ENCODE results near the gene VIPR2.
"Not testable (repeated sequence)": the region's sequence is repeated elsewhere in the genome, so short reads cannot be mapped to it uniquely, and the experiment has no call there.

The VIPR2 gene

DNA sequence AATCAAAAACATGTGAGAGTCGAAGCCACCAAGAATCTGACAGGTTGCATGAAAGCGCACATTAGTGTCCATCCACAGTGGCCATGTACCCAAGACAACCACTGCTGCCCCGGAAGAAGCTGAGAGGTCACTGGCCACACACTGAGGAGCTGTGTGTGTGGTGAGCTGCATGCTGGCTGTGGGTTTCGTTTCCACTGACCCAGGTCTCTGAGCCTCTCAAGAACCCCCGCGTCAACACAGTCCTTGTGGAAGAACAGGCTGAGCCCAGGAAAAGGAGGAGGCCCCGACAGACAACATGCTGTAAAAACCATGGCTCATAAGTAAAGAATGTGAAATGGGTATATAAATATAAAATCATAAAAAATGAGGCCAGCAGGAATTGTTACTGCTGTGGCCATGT lies 8.2 kb downstream of the VIPR2 start:
- H3K27ac ChIP-seq = no peak overlapping the region
- no peak overlapping the region for H3K4me3 ChIP-seq (ENCODE audit: low read depth, low read length)
- no peak for DNase-seq
- no peaks in the 10 kb centered on the region for H3K27me3 ChIP-seq (ENCODE audit: insufficient read depth, low read depth, severe bottlenecking)
- no peak for TF ChIP-seq CTCF (IDR thresholded peaks at IDR 0.05; ENCODE audit: low read depth, low read length)
- no peaks in the 10 kb centered on the region for H3K9me3 ChIP-seq (ENCODE audit: severe bottlenecking)
- H3K36me3 ChIP-seq = no peaks in the 10 kb centered on the region

DNA sequence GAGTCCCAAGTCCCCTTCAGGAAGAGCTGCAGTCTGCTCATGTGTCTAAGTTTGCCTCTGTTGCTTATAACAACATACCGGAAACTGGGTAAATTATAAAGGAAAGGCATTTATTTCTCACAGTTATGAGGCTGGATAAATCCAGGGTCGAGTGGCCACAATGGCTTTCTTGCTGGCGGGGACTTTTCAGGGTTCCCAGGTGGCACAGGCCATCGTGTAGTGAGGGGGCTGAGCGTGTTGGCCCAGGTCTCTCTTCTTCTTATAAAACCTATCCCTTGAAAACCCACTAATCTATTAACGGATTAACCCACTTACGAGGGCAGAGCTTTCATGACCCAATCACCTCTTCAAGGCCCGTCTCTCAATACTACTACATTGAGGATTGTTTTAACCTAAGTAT lies 8.7 kb downstream of the VIPR2 start:
- no peak for DNase-seq
- H3K27me3 ChIP-seq (ENCODE audit: insufficient read depth, low read depth, severe bottlenecking) = no peaks in the 10 kb centered on the region
- H3K27ac ChIP-seq = no peak overlapping the region
- no peak overlapping the region for H3K4me3 ChIP-seq (ENCODE audit: low read depth, low read length)
- no peak for TF ChIP-seq CTCF (IDR thresholded peaks at IDR 0.05; ENCODE audit: low read depth, low read length)
- no peaks in the 10 kb centered on the region for H3K9me3 ChIP-seq (ENCODE audit: severe bottlenecking)
- H3K36me3 ChIP-seq = no peaks in the 10 kb centered on the region

DNA sequence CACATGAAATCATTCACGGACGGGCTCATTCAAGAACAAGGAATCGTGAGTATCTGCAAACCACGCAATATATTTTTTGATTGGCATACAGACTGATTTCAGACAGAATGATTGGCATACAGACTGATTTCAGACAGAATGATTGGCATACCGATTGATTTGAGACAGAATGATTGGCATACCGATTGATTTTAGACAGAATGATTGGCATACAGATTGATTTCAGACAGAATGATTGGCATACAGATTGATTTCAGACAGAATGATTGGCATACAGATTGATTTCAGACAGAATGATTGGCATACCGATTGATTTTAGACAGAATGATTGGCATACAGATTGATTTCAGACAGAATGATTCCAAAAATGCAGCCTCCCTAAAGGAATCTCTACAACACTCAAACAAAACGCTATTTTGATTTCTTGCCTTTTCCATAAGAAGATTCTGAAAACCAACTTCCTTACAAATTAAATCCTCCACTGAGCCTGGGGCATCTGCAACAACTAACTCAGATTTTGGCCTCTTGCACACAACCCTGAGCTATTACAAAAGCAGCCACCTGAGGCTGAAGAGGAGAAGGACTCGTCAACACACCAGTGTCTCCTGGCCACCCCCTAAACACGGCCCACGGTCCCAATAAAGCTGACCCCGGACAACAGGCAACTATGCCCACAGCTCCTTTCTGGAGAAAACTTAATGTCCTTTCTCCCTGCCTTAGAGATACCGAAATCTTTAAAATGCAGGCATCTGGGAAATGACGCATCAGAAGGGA lies 11.8 kb downstream of the VIPR2 start:
- not testable (repeated sequence) for H3K27me3 ChIP-seq (ENCODE audit: insufficient read depth, low read depth, severe bottlenecking); H3K36me3 ChIP-seq; DNase-seq; H3K4me3 ChIP-seq (ENCODE audit: low read depth, low read length); H3K9me3 ChIP-seq (ENCODE audit: severe bottlenecking); H3K27ac ChIP-seq

DNA sequence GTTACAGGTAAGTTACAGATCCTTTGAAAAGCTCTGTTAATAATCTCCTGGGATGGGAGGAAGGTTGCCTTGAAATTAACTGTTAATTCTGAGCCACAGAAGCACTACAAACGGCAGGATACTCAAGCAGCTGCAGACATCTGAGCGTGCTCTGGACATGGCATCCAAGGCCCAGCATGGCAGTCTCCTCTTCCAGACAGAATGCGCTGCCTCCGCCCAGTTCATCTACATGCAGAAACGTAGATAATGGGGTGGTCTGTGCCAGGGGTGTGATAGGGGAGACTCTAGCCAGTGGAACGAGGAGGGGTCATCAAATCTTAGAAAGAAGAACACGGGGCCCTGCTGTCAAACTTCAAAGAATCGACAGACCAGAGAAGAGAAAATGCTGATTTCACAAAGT lies 13.8 kb downstream of the VIPR2 start:
- no peaks in the 10 kb centered on the region for H3K9me3 ChIP-seq (ENCODE audit: severe bottlenecking)
- H3K4me3 ChIP-seq (ENCODE audit: low read depth, low read length) = no peak overlapping the region
- no peaks in the 10 kb centered on the region for H3K36me3 ChIP-seq
- DNase-seq = no peak
- no peak for TF ChIP-seq CTCF (IDR thresholded peaks at IDR 0.05; ENCODE audit: low read depth, low read length)
- no peak overlapping the region for H3K27ac ChIP-seq
- H3K27me3 ChIP-seq (ENCODE audit: insufficient read depth, low read depth, severe bottlenecking) = no peaks in the 10 kb centered on the region

DNA sequence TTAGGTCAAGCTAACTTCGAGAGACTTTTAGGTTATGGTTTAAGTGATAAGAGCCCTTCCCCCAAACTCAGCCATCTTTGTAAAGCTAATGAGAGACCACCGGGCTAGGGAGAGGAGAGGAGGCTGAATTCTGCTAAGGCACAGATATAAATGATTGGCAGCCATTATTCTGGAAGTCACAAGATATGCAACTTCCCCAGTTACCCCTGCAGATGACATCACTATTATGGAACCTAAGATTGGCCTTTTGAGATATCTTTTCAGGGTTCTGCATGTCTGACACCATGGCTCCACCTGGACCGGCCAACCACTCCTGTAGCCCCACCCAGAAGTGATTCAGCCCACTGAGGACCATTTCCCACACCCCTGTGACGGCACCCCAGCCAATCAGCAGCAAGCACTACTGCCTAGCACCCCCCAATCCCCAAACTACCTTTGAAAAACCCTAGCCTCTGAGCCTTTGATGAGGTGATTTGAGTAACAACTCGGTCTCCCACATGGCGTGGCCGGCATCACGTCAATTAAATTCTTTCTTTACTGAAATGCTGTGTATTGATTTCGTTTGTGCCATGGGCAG lies 14.4 kb downstream of the VIPR2 start:
- H3K27ac ChIP-seq = no peak overlapping the region
- no peaks in the 10 kb centered on the region for H3K9me3 ChIP-seq (ENCODE audit: severe bottlenecking)
- H3K4me3 ChIP-seq (ENCODE audit: low read depth, low read length) = no peak overlapping the region
- no peaks in the 10 kb centered on the region for H3K36me3 ChIP-seq
- no peak for TF ChIP-seq CTCF (IDR thresholded peaks at IDR 0.05; ENCODE audit: low read depth, low read length)
- H3K27me3 ChIP-seq (ENCODE audit: insufficient read depth, low read depth, severe bottlenecking) = no peaks in the 10 kb centered on the region
- no peak for DNase-seq

DNA sequence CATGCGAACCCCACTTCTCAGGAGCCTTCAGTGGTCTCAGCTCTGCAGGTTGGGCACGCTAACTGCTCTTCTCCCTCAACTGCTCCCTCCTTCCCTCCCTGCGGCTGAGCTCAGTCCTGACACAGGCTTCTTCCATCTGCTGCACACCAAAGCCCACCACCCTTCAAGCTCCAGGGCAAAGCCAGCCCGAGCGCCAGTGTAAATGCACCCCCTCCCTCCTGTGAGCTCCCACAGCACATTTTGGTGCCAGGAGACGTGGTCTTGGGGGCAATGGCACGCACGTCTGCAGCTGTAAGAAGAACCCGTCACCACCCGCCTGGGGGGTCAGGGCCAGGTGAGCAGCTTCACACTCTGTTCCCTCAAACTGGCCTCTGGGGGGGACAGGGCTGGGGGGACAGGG lies 15.9 kb downstream of the VIPR2 start:
- no peaks in the 10 kb centered on the region for H3K27me3 ChIP-seq (ENCODE audit: insufficient read depth, low read depth, severe bottlenecking)
- no peak for DNase-seq
- TF ChIP-seq CTCF (IDR thresholded peaks at IDR 0.05; ENCODE audit: low read depth, low read length) = no peak
- H3K9me3 ChIP-seq (ENCODE audit: severe bottlenecking) = no peaks in the 10 kb centered on the region
- H3K4me3 ChIP-seq (ENCODE audit: low read depth, low read length) = no peak overlapping the region
- H3K36me3 ChIP-seq = no peaks in the 10 kb centered on the region
- no peak overlapping the region for H3K27ac ChIP-seq

Measured in WERI-Rb-1 (cell line).